Activated gamma-delta T cell treated with Interleukin-2 at 50 U/mL for 16 hours (primary cell): ENCODE results near the gene BRD8.

ENCODE experiments used
- DNase-seq: peaks from one replicate; pipeline ENCODE4 v3.0.0-alpha.2; 2020

BRD8 gene

GRCh38 chr5:138095100-138095907, 83.1 kb downstream of the BRD8 start:
- DNase-seq, result no peak

- no peak for DNase-seq
These were observed 85.4 kb downstream of the BRD8 start for GRCh38 chr5:138093036-138093435.

- no peak for DNase-seq
These were observed 86.1 kb downstream of the BRD8 start for GRCh38 chr5:138092301-138092700.

- DNase-seq, result no peak
These were observed 86.7 kb downstream of the BRD8 start for GRCh38 chr5:138091685-138092084.
